Fibroblast of villous mesenchyme (primary cell): ENCODE data around the gene ACSL1. TPM values are rescaled to one million over a fixed set of nuclear protein-coding genes. Genes with fewer than 3 reads are reported as not detected.

Experiments used
- DNase-seq: peaks from one replicate; pipeline ENCODE4 v3.0.0-alpha.2; 2010; ENCODE audit warnings: low read depth
- H3K4me3 ChIP-seq: 2 replicates; pipeline ENCODE4 v1.5.1; 2011; ENCODE audit warnings: low read depth, mild to moderate bottlenecking, low read length
- CTCF ChIP-seq: IDR thresholded peaks from 2 replicates; pipeline ENCODE4 v1.5.1; 2012; ENCODE audit warnings: low read depth, mild to moderate bottlenecking, low read length; ENCODE audit not compliant: insufficient read depth
- total RNA-seq: library from RNA; depleted of rRNA; stranded (reverse); fragments of >200 nt; gene quantifications from 2 replicates; pipeline ENCODE4 v1.2.3, GENCODE V29; 2012

Gene ACSL1, protein sequence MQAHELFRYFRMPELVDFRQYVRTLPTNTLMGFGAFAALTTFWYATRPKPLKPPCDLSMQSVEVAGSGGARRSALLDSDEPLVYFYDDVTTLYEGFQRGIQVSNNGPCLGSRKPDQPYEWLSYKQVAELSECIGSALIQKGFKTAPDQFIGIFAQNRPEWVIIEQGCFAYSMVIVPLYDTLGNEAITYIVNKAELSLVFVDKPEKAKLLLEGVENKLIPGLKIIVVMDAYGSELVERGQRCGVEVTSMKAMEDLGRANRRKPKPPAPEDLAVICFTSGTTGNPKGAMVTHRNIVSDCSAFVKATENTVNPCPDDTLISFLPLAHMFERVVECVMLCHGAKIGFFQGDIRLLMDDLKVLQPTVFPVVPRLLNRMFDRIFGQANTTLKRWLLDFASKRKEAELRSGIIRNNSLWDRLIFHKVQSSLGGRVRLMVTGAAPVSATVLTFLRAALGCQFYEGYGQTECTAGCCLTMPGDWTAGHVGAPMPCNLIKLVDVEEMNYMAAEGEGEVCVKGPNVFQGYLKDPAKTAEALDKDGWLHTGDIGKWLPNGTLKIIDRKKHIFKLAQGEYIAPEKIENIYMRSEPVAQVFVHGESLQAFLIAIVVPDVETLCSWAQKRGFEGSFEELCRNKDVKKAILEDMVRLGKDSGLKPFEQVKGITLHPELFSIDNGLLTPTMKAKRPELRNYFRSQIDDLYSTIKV
- total RNA-seq = 26.1 and 32.4 TPM in 2 replicates

- DNase-seq = peak; percentile 68
- H3K4me3 ChIP-seq = peak within 1 kb of the TSS; percentile 67
- TF ChIP-seq CTCF = no peak
These were observed at the start of gene ACSL1 for GRCh38 chr4:184825896-184826690. TSS of gene ACSL1 (minus strand) at chr4:184825968. CDS start at chr4:184803514, 22,454 bp downstream.

DNA sequence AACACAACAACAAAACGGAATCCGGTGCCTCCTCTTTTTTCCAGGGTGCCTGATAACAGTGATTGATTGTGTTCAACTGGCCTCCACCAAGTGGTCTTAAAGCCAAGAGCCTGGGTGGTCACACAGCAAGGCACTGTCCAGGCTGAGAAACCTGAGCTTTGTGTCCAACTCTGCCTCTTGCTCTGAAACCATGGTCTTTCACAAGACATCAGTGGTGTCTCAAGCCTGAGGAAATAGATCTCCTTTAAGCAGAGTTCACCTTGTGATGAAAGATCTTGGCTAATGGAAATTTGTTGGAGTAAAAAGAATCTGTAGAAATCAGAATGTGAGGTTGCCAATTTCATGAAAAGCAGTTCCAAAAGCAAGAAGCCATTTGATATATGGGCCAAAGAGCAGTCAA is 47.3 kb upstream of the ACSL1 start:
- DNase-seq = no peak
- no peak overlapping the region for H3K4me3 ChIP-seq
- no peak for TF ChIP-seq CTCF

GRCh38 chr4:184870718-184871117 is 45.0 kb upstream of the ACSL1 start:
- no peak for DNase-seq
- H3K4me3 ChIP-seq = no peak overlapping the region
- no peak for TF ChIP-seq CTCF

- no peak for TF ChIP-seq CTCF
- DNase-seq = no peak
- H3K4me3 ChIP-seq = no peak overlapping the region
These were observed 42.9 kb upstream of the ACSL1 start for GRCh38 chr4:184868623-184869022.

DNA sequence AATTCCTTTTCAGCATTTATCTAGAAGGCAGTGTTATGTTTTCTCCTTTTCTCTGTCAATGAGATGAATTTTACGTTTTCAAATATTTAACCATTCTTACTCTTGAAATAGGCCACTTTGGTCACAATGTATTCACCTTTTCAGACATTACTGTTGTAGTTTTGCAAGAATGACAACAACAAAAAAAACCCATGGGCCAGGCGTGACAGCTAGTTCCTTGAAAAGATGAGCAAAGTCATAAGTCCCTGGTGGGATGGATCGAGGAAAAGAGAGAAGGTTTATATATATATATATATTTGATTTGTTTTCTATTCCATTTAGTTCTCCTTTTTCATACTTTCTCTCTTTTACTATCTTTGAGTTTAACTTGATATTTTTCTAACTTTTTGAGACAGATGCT is 38.1 kb upstream of the ACSL1 start:
- no peak for DNase-seq
- no peak overlapping the region for H3K4me3 ChIP-seq
- no peak for TF ChIP-seq CTCF

- no peak for TF ChIP-seq CTCF
- no peak for DNase-seq
These were observed 35.3 kb upstream of the ACSL1 start for GRCh38 chr4:184861047-184861446.

More at GRCh38 chr4:184861047-184861446, 35.3 kb upstream of the ACSL1 start:
- no peak overlapping the region for H3K4me3 ChIP-seq
